ENCODE results near the gene CSMD2. TPM values are rescaled to one million over a fixed set of nuclear protein-coding genes. Genes with fewer than 3 reads are reported as not detected.

CSMD2 gene
- total RNA-seq, 3 donors from 2014 or later, result 0.12 to 0.41 (median 0.28) TPM

GRCh38 chr1:33641104-33641830 is 523.8 kb downstream of the CSMD2 start:
- intact Hi-C loops (cut with DNase I, micrococcal nuclease), result no loop called here
- H3K4me1 ChIP-seq (ENCODE audit: low read depth), result no peaks in the 10 kb centered on the region
- no peak for TF ChIP-seq CTCF (IDR thresholded peaks at IDR 0.05)
- H3K9me3 ChIP-seq, result no peaks in the 10 kb centered on the region
- H3K4me3 ChIP-seq, result no peak overlapping the region
- DNase-seq (no peak), ATAC-seq (peak; percentile 32)
- H3K36me3 ChIP-seq (ENCODE audit: low read depth), result no peaks in the 10 kb centered on the region

- no peak overlapping the region for H3K4me3 ChIP-seq
- DNase-seq (no peak), ATAC-seq (no peak)
- no peaks in the 10 kb centered on the region for H3K36me3 ChIP-seq (ENCODE audit: low read depth)
- no peaks in the 10 kb centered on the region for H3K4me1 ChIP-seq (ENCODE audit: low read depth)
- H3K9me3 ChIP-seq, result no peaks in the 10 kb centered on the region
- intact Hi-C loops (cut with DNase I, micrococcal nuclease), result no loop called here
- no peak for TF ChIP-seq CTCF (IDR thresholded peaks at IDR 0.05)
Observed at GRCh38 chr1:33640114-33640660, 524.8 kb downstream of the CSMD2 start.

GRCh38 chr1:33637846-33638440 is 527.1 kb downstream of the CSMD2 start:
- DNase-seq, result no peak
- H3K4me1 ChIP-seq (ENCODE audit: low read depth), result no peaks in the 10 kb centered on the region
- no peak overlapping the region for H3K4me3 ChIP-seq
- TF ChIP-seq CTCF (IDR thresholded peaks at IDR 0.05), result no peak
- no peaks in the 10 kb centered on the region for H3K36me3 ChIP-seq (ENCODE audit: low read depth)
- intact Hi-C loops (cut with DNase I, micrococcal nuclease), result loop anchor here in 1 of 2 donors (5.0 kb wide), 1 partner anchor 1109 kb away; no protein-coding TSS in a partner anchor
- ATAC-seq, result no peak
- H3K9me3 ChIP-seq, result no peaks in the 10 kb centered on the region

GRCh38 chr1:33636209-33636608 is 528.8 kb downstream of the CSMD2 start:
- H3K9me3 ChIP-seq, result no peaks in the 10 kb centered on the region
- intact Hi-C loops (cut with DNase I, micrococcal nuclease), result loop anchor here in 1 of 2 donors (5.0 kb wide), 1 partner anchor 1111 kb away; no protein-coding TSS in a partner anchor
- H3K36me3 ChIP-seq (ENCODE audit: low read depth), result no peaks in the 10 kb centered on the region
- ATAC-seq (no peak), DNase-seq (no peak)
- TF ChIP-seq CTCF (IDR thresholded peaks at IDR 0.05), result no peak
- H3K4me1 ChIP-seq (ENCODE audit: low read depth), result no peaks in the 10 kb centered on the region
- no peak overlapping the region for H3K4me3 ChIP-seq

- no peak for TF ChIP-seq CTCF (IDR thresholded peaks at IDR 0.05)
- Histone ChIP-seq H3K4me1 (ENCODE audit: low read depth) (no peaks in the 10 kb centered on the region), H3K4me3 (no peak overlapping the region), H3K9me3 (no peaks in the 10 kb centered on the region), H3K36me3 (ENCODE audit: low read depth) (no peaks in the 10 kb centered on the region)
- ATAC-seq, result no peak
- intact Hi-C loops (cut with DNase I, micrococcal nuclease), result loop anchor here in 1 of 2 donors (5.0 kb wide), 1 partner anchor 1112 kb away; no protein-coding TSS in a partner anchor
- DNase-seq, result no peak
Observed at GRCh38 chr1:33635336-33636012, 529.6 kb downstream of the CSMD2 start.

Data from mucosa of descending colon (tissue), 3 donors.